Esophagus muscularis mucosa (tissue), 4 donors: Measurements from ENCODE around the gene FBH1. TPM values are rescaled to one million over a fixed set of nuclear protein-coding genes. Genes with fewer than 3 reads are reported as not detected.

Experiments
- DNase-seq: peaks from one replicate; pipeline ENCODE4 v3.0.0-alpha.2; 2017; ENCODE audit errors: extremely low spot score
- H3K27ac ChIP-seq, 4 donors: fragments of 200-600 bp; sonication (generic); replicated peaks in 1 of 4; 1 replicate in 3 of 4; 2 replicates in 1 of 4; pipeline ENCODE4 v1.5.1; 2016 to 2019; ENCODE audit warnings: mild to moderate bottlenecking in 1 of 4
- H3K27me3 ChIP-seq, 4 donors: fragments of 200-600 bp; sonication (generic); one replicate each; pipeline versions ENCODE4 v1.5.1 to v1.6.0; 2016 to 2019
- H3K36me3 ChIP-seq, 4 donors: fragments of 200-600 bp; sonication (generic); one replicate each; pipeline ENCODE4 v1.5.1; 2016 to 2019
- H3K4me1 ChIP-seq, 4 donors: fragments of 200-600 bp; sonication (generic); one replicate each; pipeline ENCODE4 v1.5.1; 2016 to 2019
- H3K4me3 ChIP-seq, 4 donors: fragments of 200-600 bp; sonication (generic); 1 replicate in 2 of 4; 2 replicates in 2 of 4; pipeline ENCODE4 v1.5.1; 2016 to 2019; ENCODE audit warnings: mild to moderate bottlenecking in 4 of 4, moderate library complexity in 1 of 4
- H3K9me3 ChIP-seq, 4 donors: fragments of 200-600 bp; sonication (generic); 1 replicate in 3 of 4; 2 replicates in 1 of 4; pipeline ENCODE4 v1.5.1; 2016 to 2019
- CTCF ChIP-seq, 3 experiments: fragments of 200-600 bp in 2 of 3; fragments of 450-650 bp in 1 of 3; sonication (generic) in 2 of 3; IDR thresholded peaks; one replicate each; pipeline ENCODE4 v1.5.1; 2017 to 2019; ENCODE audit warnings: antibody characterized with exemption in 3 of 3, mild to moderate bottlenecking in 2 of 3, moderate library complexity in 1 of 3
- EP300 ChIP-seq: sonication (generic); formaldehyde crosslinking; IDR thresholded peaks from one replicate; pipeline ENCODE4 v1.6.1; 2017; ENCODE audit warnings: antibody characterized with exemption
- POLR2A ChIP-seq: fragments of 450-650 bp; IDR thresholded peaks from one replicate; pipeline ENCODE4 v1.6.1; 2017; ENCODE audit warnings: antibody characterized with exemption, moderate library complexity, mild to moderate bottlenecking, low read depth
- POLR2AphosphoS5 ChIP-seq, 2 donors: sonication (generic); formaldehyde crosslinking; IDR thresholded peaks; one replicate each; pipeline ENCODE4 v1.6.1; 2017; ENCODE audit warnings: antibody characterized with exemption in 2 of 2
- WGBS: methylation state at CpG from one replicate; pipeline ENCODE4 v1.1.5; 2018; 5-methylcytosine and 5-hydroxymethylcytosine counted together
- intact Hi-C: fragments of 100-400 bp; cut with DNase I; formaldehyde crosslinking; loops from one replicate; pipeline ENCODE4 v1.15.1; 2023
- total RNA-seq, 4 donors: library from RNA; depleted of rRNA; stranded (reverse); fragments of >200 nt; gene quantifications; one replicate each; pipeline versions ENCODE4 v1.1.0 to v1.2.1, GENCODE V29; 2016

Gene FBH1
- total RNA-seq, 4 donors from 2014 or later: 90.3 to 93.0 (median 92.3) TPM

DNA sequence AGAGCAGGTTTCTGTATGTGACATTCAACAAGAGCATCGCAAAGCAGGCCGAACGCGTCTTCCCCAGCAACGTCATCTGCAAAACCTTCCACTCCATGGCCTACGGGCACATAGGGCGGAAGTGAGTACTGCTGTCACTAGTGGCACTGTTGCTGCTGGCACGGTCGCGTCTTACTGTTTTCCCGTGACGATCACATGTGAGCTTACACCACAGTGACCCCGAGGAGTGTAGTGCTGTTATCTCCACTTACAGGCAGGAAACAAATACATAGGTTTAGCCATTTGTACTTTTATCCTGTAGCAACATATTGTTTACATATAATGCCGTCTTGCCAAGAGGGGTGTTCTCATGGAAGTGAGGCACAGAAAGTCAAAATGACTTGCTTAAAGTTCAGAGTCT lies 25.4 kb downstream of the FBH1 start:
- Histone ChIP-seq H3K27me3 (no peaks in the 10 kb centered on the region), H3K36me3 (peaks cover 89 to 100% (median 99%) of the 10 kb centered on the region in 4 donors), H3K27ac (no peak overlapping the region), H3K4me3 (no peak overlapping the region), H3K9me3 (no peaks in the 10 kb centered on the region), H3K4me1 (peaks cover 0 to 4% (median 0%) of the 10 kb centered on the region in 4 donors)
- WGBS: 92% methylated on average over 14 of the region's 14 CpGs
- intact Hi-C loops: no loop called here
- DNase-seq: no peak
- TF ChIP-seq POLR2A: no peak
- TF ChIP-seq POLR2AphosphoS5 (IDR thresholded peaks at IDR 0.05): no peak
- TF ChIP-seq EP300: no peak

- DNase-seq: no peak
- Histone ChIP-seq H3K9me3 (no peaks in the 10 kb centered on the region), H3K4me1 (no peaks in the 10 kb centered on the region), H3K4me3 (no peak overlapping the region), H3K27ac (no peak overlapping the region), H3K27me3 (no peaks in the 10 kb centered on the region), H3K36me3 (peaks cover 89 to 100% (median 99%) of the 10 kb centered on the region in 4 donors)
- TF ChIP-seq CTCF (IDR thresholded peaks at IDR 0.05) (no peak), POLR2AphosphoS5 (IDR thresholded peaks at IDR 0.05) (no peak), POLR2A (no peak), EP300 (no peak)
- 94% methylated on average over 12 of the region's 13 CpGs for WGBS
- intact Hi-C loops: no loop called here
Measured at GRCh38 chr10:5917305-5917704, 27.3 kb downstream of the FBH1 start.

GRCh38 chr10:5918763-5919162 lies 28.7 kb downstream of the FBH1 start:
- 95% methylated on average over 4 of the region's 4 CpGs for WGBS
- DNase-seq: no peak
- H3K27ac ChIP-seq: no peak overlapping the region
- TF ChIP-seq POLR2A: no peak
- no peak for TF ChIP-seq CTCF (IDR thresholded peaks at IDR 0.05)
- TF ChIP-seq EP300: no peak
- TF ChIP-seq POLR2AphosphoS5 (IDR thresholded peaks at IDR 0.05): no peak
- H3K27me3 ChIP-seq: no peaks in the 10 kb centered on the region
- no peaks in the 10 kb centered on the region for H3K4me1 ChIP-seq
- no peaks in the 10 kb centered on the region for H3K9me3 ChIP-seq
- intact Hi-C loops: no loop called here
- no peak overlapping the region for H3K4me3 ChIP-seq
- H3K36me3 ChIP-seq: peaks cover 88 to 100% (median 99%) of the 10 kb centered on the region in 4 donors

DNA sequence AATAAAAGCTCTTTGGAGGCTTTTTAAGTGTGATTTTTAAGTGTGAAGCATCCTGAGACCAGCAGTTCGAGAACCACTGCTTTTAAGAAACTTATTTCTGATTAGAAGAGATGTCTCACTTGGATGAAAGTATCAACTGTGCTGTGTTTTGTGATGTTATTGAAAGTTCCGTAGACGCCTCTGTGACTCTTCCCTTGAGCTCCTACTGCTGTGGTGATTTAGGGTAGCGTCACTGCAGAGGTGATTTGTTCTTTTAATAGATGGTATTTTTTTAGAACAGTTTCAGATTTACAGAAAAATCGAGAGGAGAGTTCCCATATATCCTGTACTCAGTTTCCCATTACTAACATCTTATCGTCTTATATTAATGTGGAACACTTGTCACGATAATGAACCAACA lies 29.5 kb downstream of the FBH1 start:
- DNase-seq: no peak
- H3K9me3 ChIP-seq: no peaks in the 10 kb centered on the region
- 96% methylated on average over 7 of the region's 7 CpGs for WGBS
- no peak overlapping the region for H3K27ac ChIP-seq
- no peak overlapping the region for H3K4me3 ChIP-seq
- TF ChIP-seq EP300 (no peak), POLR2AphosphoS5 (IDR thresholded peaks at IDR 0.05) (no peak), POLR2A (no peak), CTCF (IDR thresholded peaks at IDR 0.05) (no peak)
- peaks cover 88 to 100% (median 99%) of the 10 kb centered on the region in 4 donors for H3K36me3 ChIP-seq
- H3K27me3 ChIP-seq: no peaks in the 10 kb centered on the region
- intact Hi-C loops: no loop called here
- no peaks in the 10 kb centered on the region for H3K4me1 ChIP-seq

DNA sequence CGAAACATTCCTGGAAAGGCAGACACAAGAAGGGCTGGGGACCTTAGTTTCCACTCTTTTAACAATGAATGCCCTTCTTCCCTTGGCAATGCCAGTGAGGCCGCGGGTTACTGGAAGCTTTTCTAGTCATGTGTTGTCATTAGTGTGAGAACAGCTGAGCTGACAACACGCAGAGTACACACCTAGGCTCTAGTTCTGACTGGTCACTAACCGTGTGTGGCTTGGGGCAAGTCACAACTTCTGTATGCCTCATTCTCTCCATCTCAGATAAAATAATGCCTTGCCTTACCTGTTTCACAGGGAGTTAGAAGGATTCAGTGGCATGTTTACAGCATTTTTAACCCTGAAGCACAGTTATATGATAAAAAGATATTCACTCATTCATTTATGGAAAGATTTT lies 31.7 kb downstream of the FBH1 start:
- Histone ChIP-seq H3K9me3 (no peaks in the 10 kb centered on the region), H3K27ac (no peak overlapping the region), H3K27me3 (no peaks in the 10 kb centered on the region), H3K4me3 (no peak overlapping the region), H3K4me1 (no peaks in the 10 kb centered on the region), H3K36me3 (peaks cover 87 to 100% (median 99%) of the 10 kb centered on the region in 4 donors)
- intact Hi-C loops: no loop called here
- TF ChIP-seq CTCF (IDR thresholded peaks at IDR 0.05) (no peak), POLR2A (no peak), EP300 (no peak), POLR2AphosphoS5 (IDR thresholded peaks at IDR 0.05) (no peak)
- no peak for DNase-seq
- WGBS: 87% methylated on average over 5 of the region's 5 CpGs
